GM19397 (cell line): ENCODE data around the gene TSHZ1.
A peak's percentile ranks its signal among the peaks of the same experiment; 100 is the strongest.

Experiments used
- ATAC-seq: cut with Tn5 transposase; IDR thresholded peaks from one replicate; pipeline ENCODE4 v1.9.1; 2021; ENCODE audit warnings: mild to moderate bottlenecking, moderate library complexity; ENCODE audit not compliant: unreplicated experiment

TSHZ1 gene

GRCh38 chr18:75207310-75208154 is 3.1 kb upstream of the TSHZ1 start:
- ATAC-seq = no peak

- no peak for ATAC-seq
Measured at GRCh38 chr18:75208155-75208835, 2.3 kb upstream of the TSHZ1 start.

DNA sequence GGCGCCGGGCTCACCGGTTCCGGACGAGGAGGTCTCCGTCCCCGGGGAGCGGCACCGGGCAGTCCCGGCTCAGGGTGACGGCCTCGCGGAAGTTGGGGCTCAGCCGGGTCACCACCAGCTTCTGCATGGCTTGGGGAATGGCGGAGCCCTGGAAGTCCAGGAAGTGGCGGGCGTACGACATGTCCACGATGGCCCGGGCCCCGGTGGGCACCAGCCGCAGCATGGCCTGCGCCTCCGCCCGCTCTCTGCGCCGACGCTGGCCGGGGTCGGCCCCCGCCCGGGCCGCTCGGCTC is 1.8 kb upstream of the TSHZ1 start:
- no peak for ATAC-seq

- ATAC-seq = peak; percentile 41
Measured at GRCh38 chr18:75209129-75209950, 1.3 kb upstream of the TSHZ1 start, which contains the start of gene PTGR3. Gene PTGR3 (minus strand): TSS chr18:75209139. CDS start chr18:75209058, 81 bp downstream.

GRCh38 chr18:75209951-75210258 is 692 bp upstream of the TSHZ1 start:
- no peak for ATAC-seq

GRCh38 chr18:75211002-75211621 is 515 bp downstream of the TSHZ1 start:
- no peak for ATAC-seq

DNA sequence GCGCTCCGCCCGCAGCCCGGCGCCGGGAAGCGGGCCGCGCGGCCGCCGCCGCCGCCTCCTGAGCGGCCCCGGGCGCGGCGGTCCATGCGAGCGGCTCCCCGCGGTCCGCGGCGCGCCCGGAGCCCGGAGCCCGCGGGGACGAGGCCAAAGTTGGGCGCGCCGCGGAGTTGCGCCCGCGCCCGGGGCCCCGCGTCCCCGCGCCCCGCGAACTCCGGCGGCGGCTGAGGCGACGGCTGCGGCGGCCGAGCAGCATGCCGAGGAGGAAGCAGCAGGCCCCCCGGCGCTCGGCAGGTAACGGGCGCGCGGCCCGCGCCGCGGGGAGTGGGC is 992 bp downstream of the TSHZ1 start:
- no peak for ATAC-seq

- no peak for ATAC-seq
Measured at GRCh38 chr18:75211953-75212750, 1.6 kb downstream of the TSHZ1 start.

DNA sequence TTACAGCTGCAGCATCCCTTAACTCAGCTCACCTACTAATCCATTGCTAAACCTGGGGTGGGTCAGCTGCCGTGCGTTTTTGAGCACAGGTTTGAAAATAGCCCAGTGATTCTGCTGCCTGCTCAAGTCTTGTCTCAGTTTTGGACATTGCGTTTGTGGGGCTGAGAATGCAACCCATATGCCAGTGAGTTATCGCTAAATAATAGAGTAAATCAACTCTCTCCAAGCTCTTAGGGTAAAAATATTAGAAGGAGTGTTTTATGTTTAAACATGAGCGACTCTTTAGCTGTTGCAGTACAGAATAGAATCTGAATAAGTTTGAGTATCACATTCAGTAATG is 2.1 kb downstream of the TSHZ1 start:
- ATAC-seq = no peak

DNA sequence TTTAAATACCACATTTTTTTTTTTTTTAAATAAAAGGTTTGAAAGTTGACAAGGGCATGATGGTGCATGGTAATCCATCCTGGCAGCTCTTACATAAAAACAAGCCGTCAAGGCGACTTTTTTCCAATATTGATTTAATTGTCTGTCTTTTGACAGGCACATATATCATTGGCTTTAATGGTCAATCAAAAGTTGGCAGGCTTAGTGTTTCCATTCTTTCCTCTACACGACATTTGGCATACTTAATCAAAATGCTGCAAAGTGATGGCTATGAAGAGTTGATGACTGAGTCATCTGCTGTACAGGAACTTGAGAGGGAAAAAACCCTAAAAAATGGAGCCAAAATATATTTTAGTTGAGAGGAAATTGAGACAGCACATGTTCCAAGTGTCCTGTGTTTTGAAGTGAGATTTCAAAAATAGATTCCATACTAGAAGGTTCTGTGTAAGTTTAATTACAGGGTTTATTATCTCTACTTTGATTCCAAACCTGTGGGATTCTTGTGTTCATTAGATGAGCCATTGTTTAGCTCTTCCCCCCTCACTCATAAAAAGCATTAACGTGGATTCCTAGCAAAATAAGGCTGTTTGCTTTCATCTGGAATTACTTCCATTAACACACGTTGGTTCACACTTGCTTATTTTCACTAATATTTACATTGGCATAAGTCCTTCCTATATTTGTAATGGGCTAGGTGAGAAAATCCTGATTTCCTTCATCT is 3.2 kb downstream of the TSHZ1 start:
- ATAC-seq = no peak

DNA sequence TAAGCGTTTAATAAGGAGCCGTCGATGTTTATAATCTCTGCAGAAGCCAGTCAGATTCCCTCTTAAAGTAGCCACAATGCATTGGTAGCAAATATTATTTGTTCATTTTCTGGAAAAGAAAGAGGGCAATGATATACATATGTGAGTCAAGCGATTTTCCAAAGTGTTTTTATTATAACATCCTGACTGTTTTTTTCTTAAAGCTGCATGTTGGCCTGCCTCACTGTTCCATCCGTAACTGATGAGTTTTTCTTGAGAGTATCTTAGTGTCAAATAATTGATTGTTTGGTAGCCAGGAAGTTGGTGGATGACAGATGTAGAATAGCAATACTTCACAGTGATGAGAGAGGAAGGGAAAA is 3.7 kb downstream of the TSHZ1 start:
- no peak for ATAC-seq

DNA sequence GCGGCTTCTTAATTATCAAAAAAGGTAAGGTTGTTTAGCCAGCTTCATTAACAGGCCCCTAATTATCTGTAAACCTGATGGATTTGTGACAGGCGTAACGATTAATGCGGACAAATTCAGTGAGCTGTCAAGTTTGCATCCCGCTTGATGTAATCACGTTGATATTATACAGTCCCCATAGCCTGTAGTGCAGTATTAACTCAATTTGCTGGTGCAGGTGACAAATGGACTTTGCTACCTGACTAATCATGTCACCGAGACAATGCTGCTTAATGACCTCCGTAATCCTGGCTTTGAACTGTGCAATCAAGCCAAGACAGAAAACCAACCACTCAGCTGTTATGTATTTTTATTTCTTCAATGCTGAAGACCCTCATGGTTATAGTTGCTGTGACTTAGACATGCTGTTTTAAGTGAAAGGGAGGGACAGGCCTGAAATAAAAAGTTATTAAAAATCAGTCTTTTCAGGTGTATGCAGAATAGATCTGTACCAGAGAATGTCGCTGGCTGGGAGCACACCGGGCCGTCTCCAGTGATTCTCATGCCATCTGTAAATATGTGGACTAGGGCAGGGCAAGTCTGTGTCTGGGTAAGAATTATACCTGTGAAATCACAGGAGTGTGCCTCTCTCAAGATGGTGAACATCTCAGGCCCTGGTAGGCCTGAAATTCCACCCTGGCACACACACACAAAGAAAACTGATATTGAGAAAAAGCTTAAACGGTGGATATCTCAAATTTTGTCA is 4.3 kb downstream of the TSHZ1 start:
- ATAC-seq = no peak

DNA sequence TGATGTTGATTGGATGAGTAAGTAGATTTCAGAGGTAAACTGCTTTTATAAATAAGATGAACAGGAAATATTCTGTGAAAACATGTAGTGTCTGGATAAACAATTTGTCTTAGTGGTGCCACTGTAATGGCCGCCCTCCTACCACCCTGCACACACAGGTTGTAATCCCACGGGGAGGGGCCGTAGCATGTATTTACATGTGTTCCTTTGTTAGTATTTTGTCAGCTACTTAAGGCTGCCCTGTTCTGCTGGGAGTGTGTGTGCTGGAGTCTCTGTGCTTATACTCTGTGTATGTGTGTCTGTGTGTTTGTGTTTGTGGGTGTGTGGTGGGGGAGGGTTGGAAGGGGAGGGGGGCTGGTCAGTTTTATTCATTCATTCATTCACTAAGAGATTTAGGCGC is 5.1 kb downstream of the TSHZ1 start:
- no peak for ATAC-seq

DNA sequence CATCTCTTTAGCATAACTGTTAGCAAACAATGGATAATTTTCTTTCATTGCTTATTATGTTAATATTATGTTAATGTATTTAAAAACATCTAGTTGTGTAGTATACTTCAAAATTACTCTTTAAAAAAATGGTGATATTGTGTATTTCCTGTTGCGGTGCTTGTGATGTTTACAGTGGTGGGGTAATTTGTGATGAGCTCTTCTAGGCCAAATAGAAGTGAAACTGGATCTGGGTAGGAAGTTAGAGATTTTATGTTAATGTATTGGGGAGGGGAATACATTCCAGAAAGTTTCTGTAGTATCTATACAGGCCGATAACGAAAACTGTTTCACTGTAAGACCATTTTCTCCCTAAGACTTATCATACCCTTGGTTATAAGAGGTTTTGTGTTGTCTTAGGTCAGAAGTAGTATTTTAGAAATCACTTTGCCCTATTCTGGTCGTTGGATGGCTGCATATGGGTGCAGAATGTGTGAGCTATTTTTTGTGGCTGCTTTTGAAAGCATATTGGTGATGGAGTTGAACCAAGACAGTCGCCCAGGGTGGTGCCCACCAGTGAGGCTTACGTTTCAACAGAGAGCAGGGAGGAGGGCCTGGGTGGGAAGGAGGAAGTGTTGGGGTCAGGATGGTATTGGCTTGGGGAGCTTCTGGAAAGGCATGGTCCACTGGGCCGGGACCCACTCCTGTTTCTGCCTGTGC is 5.8 kb downstream of the TSHZ1 start:
- ATAC-seq = no peak

GRCh38 chr18:75216911-75217689 is 6.5 kb downstream of the TSHZ1 start:
- ATAC-seq = no peak

GRCh38 chr18:75218065-75218923 is 7.7 kb downstream of the TSHZ1 start:
- no peak for ATAC-seq

DNA sequence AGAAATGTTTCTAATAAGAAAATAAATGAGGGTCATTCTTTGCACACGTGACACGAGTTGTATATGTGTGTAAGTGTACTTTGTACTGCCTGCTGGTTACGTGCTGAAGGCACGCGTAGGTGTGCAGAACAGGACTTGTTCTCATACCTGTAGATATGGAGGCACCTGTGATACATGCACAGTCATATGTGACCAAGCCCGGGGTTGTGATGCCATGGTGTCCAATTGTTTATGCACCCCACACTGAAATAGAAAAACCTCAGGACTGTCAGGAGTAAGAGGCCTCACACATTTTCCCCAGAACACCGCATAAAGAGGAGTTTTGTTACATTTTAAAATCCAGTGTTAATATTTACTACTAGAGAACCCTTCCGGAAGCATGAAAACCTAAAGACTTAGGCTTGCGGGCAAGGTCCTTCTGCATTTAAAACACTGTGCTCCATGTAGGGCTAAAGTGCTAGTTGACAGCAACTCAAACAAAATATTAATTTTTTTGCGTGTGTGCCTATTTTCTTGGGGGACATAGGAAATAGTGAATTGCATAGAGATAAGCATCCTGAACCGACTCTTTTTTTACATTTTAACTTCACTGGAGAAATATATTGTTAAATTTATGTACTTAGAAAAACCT is 9.3 kb downstream of the TSHZ1 start:
- ATAC-seq = no peak
